Sigmoid colon (tissue), 7 donors: ENCODE data around the gene SLCO2A1. TPM values are rescaled to one million over a fixed set of nuclear protein-coding genes. Genes with fewer than 3 reads are reported as not detected.

ENCODE experiments used
- DNase-seq: peaks from one replicate; pipeline ENCODE4 v3.0.0-alpha.2; 2019
- H3K27ac ChIP-seq, 4 donors: fragments of 200-600 bp; sonication (generic); one replicate each; pipeline ENCODE4 v1.5.1; 2016 to 2019; ENCODE audit warnings: mild to moderate bottlenecking in 1 of 4
- H3K27me3 ChIP-seq, 3 donors: fragments of 200-600 bp; sonication (generic); one replicate each; pipeline ENCODE4 v1.5.1; 2019; ENCODE audit warnings: mild to moderate bottlenecking in 1 of 3
- H3K36me3 ChIP-seq, 4 donors: fragments of 200-600 bp; sonication (generic); one replicate each; pipeline ENCODE4 v1.5.1; 2016 to 2019
- H3K4me1 ChIP-seq, 4 donors: fragments of 200-600 bp; sonication (generic); one replicate each; pipeline ENCODE4 v1.5.1; 2017 to 2019
- H3K4me3 ChIP-seq, 4 donors: fragments of 200-600 bp; sonication (generic); one replicate each; pipeline ENCODE4 v1.5.1; 2017 to 2019; ENCODE audit warnings: mild to moderate bottlenecking in 2 of 4, moderate library complexity in 1 of 4
- H3K9me3 ChIP-seq, 4 donors: fragments of 200-600 bp in 3 of 4; sonication (generic) in 3 of 4; one replicate each; pipeline versions ENCODE4 v1.5.1 to v1.6.1; 2013 to 2019
- CTCF ChIP-seq, 4 experiments: fragments of 450-650 bp in 3 of 4; fragments of 200-600 bp in 1 of 4; IDR thresholded peaks; one replicate each; pipeline ENCODE4 v1.5.1; 2016 to 2019; ENCODE audit warnings: antibody characterized with exemption in 4 of 4, mild to moderate bottlenecking in 3 of 4, moderate library complexity in 2 of 4
- EP300 ChIP-seq, 4 donors: sonication (generic); formaldehyde crosslinking; IDR thresholded peaks; one replicate each; pipeline ENCODE4 v1.6.1; 2017; ENCODE audit warnings: antibody characterized with exemption in 4 of 4
- POLR2A ChIP-seq, 2 donors: fragments of 450-650 bp; IDR thresholded peaks; one replicate each; pipeline ENCODE4 v1.6.1; 2016; ENCODE audit warnings: antibody characterized with exemption in 2 of 2, mild to moderate bottlenecking in 2 of 2, moderate library complexity in 2 of 2
- POLR2AphosphoS5 ChIP-seq, 4 donors: sonication (generic); formaldehyde crosslinking; IDR thresholded peaks; one replicate each; pipeline ENCODE4 v1.6.1; 2017; ENCODE audit warnings: antibody characterized with exemption in 4 of 4
- WGBS, 2 donors: extraction: QIAGEN DNeasy Blood & Tissue Kit; methylation state at CpG; one replicate each; pipeline ENCODE4 v1.1.7; 2013; 5-methylcytosine and 5-hydroxymethylcytosine counted together
- intact Hi-C: fragments of 100-400 bp; cut with DNase I; formaldehyde crosslinking; loops from one replicate; pipeline ENCODE4 v1.15.1; 2023
- polyA plus RNA-seq, 3 donors: library from polyadenylated mRNA; stranded (reverse); fragments of 200-250 nt; gene quantifications; one replicate each; pipeline ENCODE4 v1.2.3, GENCODE V29; 2013
- total RNA-seq, 4 donors: library from RNA; depleted of rRNA; stranded (reverse); fragments of >200 nt; gene quantifications; one replicate each; pipeline ENCODE4 v1.1.0, GENCODE V29; 2016
- donor health status: healthy with polysubstance abuse.
- donor health status: Bipolar disorder and iron deficiency.
- donor health status: healthy.

The SLCO2A1 gene
- total and polyA plus RNA-seq, 7 donors, result 1.8 to 22.1 (median 6.1) TPM

- DNase-seq, result no peak
- H3K27me3 ChIP-seq, result no peaks in the 10 kb centered on the region
Observed at GRCh38 chr3:134076851-134077250, 47.1 kb upstream of the SLCO2A1 start.

DNA sequence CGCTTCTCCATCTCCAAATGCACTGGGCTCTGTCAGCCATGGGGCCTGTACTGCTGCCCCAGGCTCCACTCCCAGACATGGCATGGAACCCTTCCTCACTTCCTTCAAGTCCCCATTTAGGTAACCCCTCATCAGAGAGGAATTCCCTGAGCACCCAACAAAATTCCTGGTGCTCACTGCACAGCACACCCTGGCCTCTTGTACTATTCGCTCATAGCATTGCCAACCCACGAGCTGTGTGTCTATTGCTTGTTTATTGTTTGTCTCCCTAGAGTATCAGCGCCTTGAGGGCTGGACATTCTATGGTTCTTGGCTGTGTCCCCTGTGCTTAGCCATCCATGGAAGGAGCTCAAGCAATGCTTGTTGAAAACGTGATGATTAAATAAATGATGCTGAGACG lies 46.1 kb upstream of the SLCO2A1 start:
- TF ChIP-seq EP300 (IDR thresholded peaks at IDR 0.05), result no peak
- TF ChIP-seq CTCF (IDR thresholded peaks at IDR 0.05), result no peak
- no peak for TF ChIP-seq POLR2AphosphoS5 (IDR thresholded peaks at IDR 0.05)
- no peak for TF ChIP-seq POLR2A (IDR thresholded peaks at IDR 0.05)
- no peak overlapping the region for H3K27ac ChIP-seq
- no peaks in the 10 kb centered on the region for H3K4me1 ChIP-seq
- H3K4me3 ChIP-seq, result no peak overlapping the region
- 84 to 90% methylated on average over 6 of the region's 6 CpGs for WGBS, 2 donors
- no peaks in the 10 kb centered on the region for H3K36me3 ChIP-seq
- intact Hi-C loops, result no loop called here
- no peaks in the 10 kb centered on the region for H3K27me3 ChIP-seq
- no peak for DNase-seq
- H3K9me3 ChIP-seq, result peaks cover 0 to 2% (median 0%) of the 10 kb centered on the region in 4 donors

More at GRCh38 chr3:134076851-134077250, 47.1 kb upstream of the SLCO2A1 start:
- H3K27ac ChIP-seq, result no peak overlapping the region
- H3K36me3 ChIP-seq, result no peaks in the 10 kb centered on the region
- TF ChIP-seq POLR2A (IDR thresholded peaks at IDR 0.05), result no peak
- no peak for TF ChIP-seq POLR2AphosphoS5 (IDR thresholded peaks at IDR 0.05)
- TF ChIP-seq EP300 (IDR thresholded peaks at IDR 0.05), result no peak
- TF ChIP-seq CTCF (IDR thresholded peaks at IDR 0.05), result no peak
- WGBS, 2 donors, result 91% methylated on average over 2 of the region's 2 CpGs
- no peaks in the 10 kb centered on the region for H3K4me1 ChIP-seq
- intact Hi-C loops, result no loop called here
- H3K4me3 ChIP-seq, result no peak overlapping the region
- H3K9me3 ChIP-seq, result peaks cover 0 to 3% (median 0%) of the 10 kb centered on the region in 4 donors

GRCh38 chr3:134075568-134075825 lies 45.8 kb upstream of the SLCO2A1 start:
- intact Hi-C loops, result no loop called here
- TF ChIP-seq EP300 (IDR thresholded peaks at IDR 0.05) (no peak), CTCF (IDR thresholded peaks at IDR 0.05) (no peak), POLR2A (IDR thresholded peaks at IDR 0.05) (no peak), POLR2AphosphoS5 (IDR thresholded peaks at IDR 0.05) (no peak)
- DNase-seq, result no peak
- WGBS, 2 donors, result 93 to 95% methylated on average over 3 of the region's 3 CpGs
- Histone ChIP-seq H3K4me3 (no peak overlapping the region), H3K27ac (no peak overlapping the region), H3K4me1 (no peaks in the 10 kb centered on the region), H3K27me3 (no peaks in the 10 kb centered on the region), H3K9me3 (no peaks in the 10 kb centered on the region), H3K36me3 (no peaks in the 10 kb centered on the region)

DNA sequence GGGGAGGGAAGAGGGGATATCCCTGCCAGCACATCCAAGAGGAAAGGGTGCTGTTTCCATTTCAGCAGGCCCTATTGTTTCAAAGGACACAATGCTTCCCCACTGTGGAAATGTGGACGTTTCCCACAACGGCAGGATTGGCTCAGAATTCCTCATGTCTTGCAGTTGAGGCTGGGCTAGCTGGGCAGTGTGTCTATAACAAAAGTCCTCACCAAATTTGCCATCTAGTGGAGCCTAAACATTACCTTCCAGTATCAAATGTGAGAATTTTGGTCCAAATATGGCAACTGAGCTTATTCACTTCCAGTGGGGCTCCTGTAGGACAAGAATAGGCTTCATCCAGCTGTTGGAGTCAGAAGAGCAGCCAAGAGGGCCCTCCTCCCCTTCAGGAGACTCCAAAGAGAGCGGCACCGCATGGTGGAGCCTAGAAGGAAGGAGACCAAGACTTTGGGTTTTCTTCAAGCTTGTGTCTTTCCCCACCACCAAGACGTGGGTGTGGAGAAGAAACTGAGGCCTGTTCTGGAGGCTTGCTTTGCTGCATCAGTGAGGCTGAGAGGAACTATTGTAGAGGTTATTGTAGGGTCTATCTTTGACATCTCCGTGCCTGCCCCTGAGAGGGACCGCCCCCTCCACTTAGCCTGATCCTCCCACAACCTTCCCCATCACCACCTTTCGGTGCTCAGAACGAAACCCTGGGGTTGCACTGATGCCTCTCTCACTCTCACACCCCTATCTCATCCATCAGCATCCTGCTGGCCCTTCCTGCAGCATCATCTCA lies 45.3 kb upstream of the SLCO2A1 start:
- 84 to 87% methylated on average over 9 of the region's 9 CpGs for WGBS, 2 donors
- TF ChIP-seq POLR2AphosphoS5 (IDR thresholded peaks at IDR 0.05), result no peak
- TF ChIP-seq POLR2A (IDR thresholded peaks at IDR 0.05), result no peak
- no peak for TF ChIP-seq CTCF (IDR thresholded peaks at IDR 0.05)
- no peak for TF ChIP-seq EP300 (IDR thresholded peaks at IDR 0.05)
- no peak overlapping the region for H3K4me3 ChIP-seq
- no peaks in the 10 kb centered on the region for H3K36me3 ChIP-seq
- no peak for DNase-seq
- intact Hi-C loops, result no loop called here
- H3K9me3 ChIP-seq, result no peaks in the 10 kb centered on the region
- no peak overlapping the region for H3K27ac ChIP-seq
- H3K4me1 ChIP-seq, result no peaks in the 10 kb centered on the region
- H3K27me3 ChIP-seq, result no peaks in the 10 kb centered on the region
